ENCODE data around the gene NLRP1.

NLRP1 gene

DNA sequence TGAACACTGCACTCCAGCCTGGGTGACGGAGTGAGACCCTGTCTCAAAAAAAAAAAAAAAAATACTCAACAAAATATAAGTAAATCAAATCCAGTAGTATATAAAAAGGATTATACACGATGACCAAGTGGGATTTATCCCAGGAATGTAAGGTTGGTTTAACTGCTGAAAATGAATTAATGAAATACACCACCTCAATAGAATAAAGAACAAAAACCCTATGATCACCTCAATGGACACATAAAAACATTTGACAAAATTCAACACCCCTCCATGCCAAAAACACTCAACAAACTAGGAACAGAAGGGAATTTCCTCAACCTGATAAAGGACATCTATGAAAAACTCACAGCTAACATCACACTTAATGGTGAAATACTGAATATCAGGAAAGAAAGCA, 91.3 kb downstream of the NLRP1 start:
- Histone ChIP-seq H3K9me3 (no peaks in the 10 kb centered on the region), H3K36me3 (peaks cover 13 to 26% (median 16%) of the 10 kb centered on the region in 3 donors), H3K27me3 (no peaks in the 10 kb centered on the region), H3K27ac (no peak overlapping the region), H3K4me3 (no peak overlapping the region), H3K4me1 (peaks cover 0 to under 1% (median 0%) of the 10 kb centered on the region in 4 donors)
- no peak for DNase-seq
- no peak for TF ChIP-seq CTCF (IDR thresholded peaks at IDR 0.05)
- intact Hi-C loops (cut with DNase I; ENCODE audit: low total_unique reads): no loop called here

DNA sequence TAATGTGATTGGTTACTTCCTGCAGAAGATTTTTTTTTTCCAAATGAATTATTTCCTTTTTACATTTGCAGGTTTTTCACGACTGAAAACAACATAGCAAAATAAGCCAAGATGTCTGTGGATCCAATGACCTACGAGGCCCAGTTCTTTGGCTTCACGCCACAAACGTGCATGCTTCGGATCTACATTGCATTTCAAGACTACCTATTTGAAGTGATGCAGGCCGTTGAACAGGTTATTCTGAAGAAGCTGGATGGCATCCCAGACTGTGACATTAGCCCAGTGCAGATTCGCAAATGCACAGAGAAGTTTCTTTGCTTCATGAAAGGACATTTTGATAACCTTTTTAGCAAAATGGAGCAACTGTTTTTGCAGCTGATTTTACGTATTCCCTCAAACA, 95.6 kb downstream of the NLRP1 start:
- no peaks in the 10 kb centered on the region for H3K9me3 ChIP-seq
- H3K27ac ChIP-seq: no peak overlapping the region
- H3K27me3 ChIP-seq: no peaks in the 10 kb centered on the region
- peaks cover 0 to 28% (median 26%) of the 10 kb centered on the region in 4 donors for H3K4me1 ChIP-seq
- no peak for DNase-seq
- intact Hi-C loops (cut with DNase I; ENCODE audit: low total_unique reads): loop anchor here (5.0 kb wide), 1 partner anchor 66 kb away; the partner anchor contains the start of gene RPAIN
- H3K36me3 ChIP-seq: peaks cover 15 to 37% (median 25%) of the 10 kb centered on the region in 3 donors
- TF ChIP-seq CTCF (IDR thresholded peaks at IDR 0.05): no peak
- no peak overlapping the region for H3K4me3 ChIP-seq

GRCh38 chr17:5486206-5487124, 97.8 kb downstream of the NLRP1 start, which contains the start of gene MIS12:
MIS12 (plus strand) TSS chr17:5486566; CDS start chr17:5488863, 2,297 bp downstream.
- peak; percentile 99 for DNase-seq
- Histone ChIP-seq H3K9me3 (no peaks in the 10 kb centered on the region), H3K4me3 (peak within 1 kb of the TSS; percentile 78 to 95), H3K27ac (peak within 1 kb of the TSS; percentile 95 to 98), H3K27me3 (no peaks in the 10 kb centered on the region), H3K4me1 (peaks cover 0 to 31% (median 28%) of the 10 kb centered on the region in 4 donors), H3K36me3 (peaks cover 30 to 52% (median 39%) of the 10 kb centered on the region in 3 donors)
- TF ChIP-seq CTCF (IDR thresholded peaks at IDR 0.05): no peak
- intact Hi-C loops (cut with DNase I; ENCODE audit: low total_unique reads): loop anchor here (5.0 kb wide), 1 partner anchor 64 kb away; the partner anchor contains the start of gene RPAIN

DNA sequence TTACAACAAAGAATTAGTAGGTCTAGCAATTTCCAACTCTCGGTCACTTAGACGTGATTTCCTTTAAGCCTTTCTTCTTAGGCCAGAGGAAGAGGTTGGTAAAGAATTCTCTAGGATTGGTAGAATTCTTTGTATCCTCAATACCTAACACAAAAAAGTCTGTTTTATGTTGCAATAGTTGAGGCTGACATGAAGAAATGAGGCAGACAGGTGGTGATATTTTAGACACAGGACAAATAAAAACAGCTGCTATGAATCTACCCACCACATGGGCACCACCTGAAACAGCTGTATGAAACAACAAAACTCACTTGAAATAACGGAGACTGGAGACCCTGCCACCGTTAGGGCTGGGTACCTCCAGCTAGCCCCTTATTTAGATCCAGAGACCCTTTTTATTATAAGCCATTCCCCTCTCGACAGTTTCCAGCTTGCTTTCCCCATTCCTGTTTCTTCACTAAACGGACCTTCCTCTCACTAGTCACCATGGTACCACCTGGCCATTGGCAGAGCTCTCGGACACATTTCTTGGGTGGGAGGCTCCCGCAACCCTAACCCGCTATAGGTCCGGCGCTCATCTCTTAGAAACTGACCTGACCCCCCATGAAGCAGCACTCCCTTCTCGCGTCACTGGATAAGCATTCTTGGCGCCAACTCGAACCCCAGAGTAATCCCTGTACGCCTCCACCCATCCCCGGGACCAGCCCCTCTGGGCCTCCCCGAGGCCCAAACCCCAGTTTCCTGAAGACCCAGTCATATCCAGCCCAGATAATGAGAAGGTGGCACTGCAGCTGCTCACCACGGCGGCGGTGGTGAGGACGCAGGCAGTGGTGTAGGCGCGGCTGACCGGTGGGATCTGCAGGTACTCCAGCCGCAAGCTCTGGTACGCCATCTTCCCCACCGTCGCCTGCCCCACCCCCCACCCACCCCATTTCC, 98.8 kb downstream of the NLRP1 start, which contains the start of gene DERL2:
DERL2 (minus strand) TSS at position 909 of the 936 bp plus-strand sequence; CDS start at position 892, 17 bp downstream.
- Histone ChIP-seq H3K4me1 (peaks cover 0 to 33% (median 28%) of the 10 kb centered on the region in 4 donors), H3K9me3 (no peaks in the 10 kb centered on the region), H3K27ac (peak within 1 kb of the TSS; percentile 95 to 98), H3K4me3 (peak within 1 kb of the TSS; percentile 78 to 95), H3K27me3 (no peaks in the 10 kb centered on the region), H3K36me3 (peaks cover 40 to 55% (median 46%) of the 10 kb centered on the region in 3 donors)
- TF ChIP-seq CTCF (IDR thresholded peaks at IDR 0.05): no peak
- intact Hi-C loops (cut with DNase I; ENCODE audit: low total_unique reads): loop anchor here (5.0 kb wide), 1 partner anchor 63 kb away; the partner anchor contains the start of gene RPAIN
- no peak for DNase-seq

DNA sequence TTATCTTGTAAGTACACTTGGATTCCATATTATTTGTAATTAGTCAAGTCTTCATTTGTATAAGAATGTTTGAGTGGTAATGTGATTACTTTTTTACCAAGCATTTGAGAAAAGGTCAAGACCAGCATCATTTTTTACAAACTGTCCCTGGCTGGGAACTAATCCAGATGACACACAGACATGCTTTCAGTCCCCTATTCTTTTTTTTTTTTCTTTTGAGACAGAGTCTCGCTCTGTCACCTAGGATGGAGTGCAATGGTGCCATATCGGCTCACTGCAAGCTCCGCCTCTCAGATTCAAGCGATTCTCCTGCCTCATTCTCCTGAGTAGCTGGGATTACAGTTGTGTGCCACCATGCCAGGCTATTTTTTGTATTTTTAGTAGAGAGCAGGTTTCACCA, 102.9 kb downstream of the NLRP1 start:
- intact Hi-C loops (cut with DNase I; ENCODE audit: low total_unique reads): no loop called here
- peaks cover 65 to 76% (median 70%) of the 10 kb centered on the region in 3 donors for H3K36me3 ChIP-seq
- no peak for TF ChIP-seq CTCF (IDR thresholded peaks at IDR 0.05)

More for the DNA sequence above, 102.9 kb downstream of the NLRP1 start:
- Histone ChIP-seq H3K27ac (no peak overlapping the region), H3K4me3 (no peak overlapping the region), H3K27me3 (no peaks in the 10 kb centered on the region), H3K9me3 (no peaks in the 10 kb centered on the region), H3K4me1 (peaks cover 0 to 23% (median 19%) of the 10 kb centered on the region in 4 donors)
- no peak for DNase-seq

Data from tibial artery (tissue), 4 donors.